ENCODE data around the gene PSMD4.

DNA sequence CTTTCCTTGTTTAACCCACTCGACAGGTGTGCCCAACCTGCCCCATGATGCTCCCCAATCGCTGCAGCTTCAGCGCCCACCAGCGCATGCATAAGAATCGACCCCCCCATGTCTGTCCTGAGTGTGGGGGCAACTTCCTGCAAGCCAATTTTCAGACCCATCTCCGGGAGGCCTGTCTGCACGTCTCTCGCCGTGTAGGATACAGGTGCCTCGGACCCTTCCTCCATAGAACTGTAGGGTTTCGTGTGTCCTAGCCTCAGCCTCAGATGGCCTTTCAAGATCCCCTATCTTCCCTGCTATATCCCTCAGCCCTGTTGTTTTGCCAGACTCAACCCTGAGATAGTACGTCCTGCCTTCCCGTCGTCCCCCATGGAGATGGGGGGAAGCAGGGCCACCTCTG, 34.0 kb downstream of the PSMD4 start:
- TF ChIP-seq ZNF274 (IDR thresholded peaks at IDR 0.05; ENCODE audit: low read length) (no peak), ZNF274 (tag by site-specific recombination; IDR thresholded peaks at IDR 0.05; ENCODE audit: borderline replicate concordance) (no peak), SP2 (tag by site-specific recombination; IDR thresholded peaks at IDR 0.05) (no peak), YY1 (tag by site-specific recombination; IDR thresholded peaks at IDR 0.05) (no peak), ZNF24 (tag by site-specific recombination; IDR thresholded peaks at IDR 0.05) (no peak), ZNF394 (tag by site-specific recombination; IDR thresholded peaks at IDR 0.05; ENCODE audit: borderline replicate concordance) (no peak)
- TF ChIP-seq, protein P1, sequence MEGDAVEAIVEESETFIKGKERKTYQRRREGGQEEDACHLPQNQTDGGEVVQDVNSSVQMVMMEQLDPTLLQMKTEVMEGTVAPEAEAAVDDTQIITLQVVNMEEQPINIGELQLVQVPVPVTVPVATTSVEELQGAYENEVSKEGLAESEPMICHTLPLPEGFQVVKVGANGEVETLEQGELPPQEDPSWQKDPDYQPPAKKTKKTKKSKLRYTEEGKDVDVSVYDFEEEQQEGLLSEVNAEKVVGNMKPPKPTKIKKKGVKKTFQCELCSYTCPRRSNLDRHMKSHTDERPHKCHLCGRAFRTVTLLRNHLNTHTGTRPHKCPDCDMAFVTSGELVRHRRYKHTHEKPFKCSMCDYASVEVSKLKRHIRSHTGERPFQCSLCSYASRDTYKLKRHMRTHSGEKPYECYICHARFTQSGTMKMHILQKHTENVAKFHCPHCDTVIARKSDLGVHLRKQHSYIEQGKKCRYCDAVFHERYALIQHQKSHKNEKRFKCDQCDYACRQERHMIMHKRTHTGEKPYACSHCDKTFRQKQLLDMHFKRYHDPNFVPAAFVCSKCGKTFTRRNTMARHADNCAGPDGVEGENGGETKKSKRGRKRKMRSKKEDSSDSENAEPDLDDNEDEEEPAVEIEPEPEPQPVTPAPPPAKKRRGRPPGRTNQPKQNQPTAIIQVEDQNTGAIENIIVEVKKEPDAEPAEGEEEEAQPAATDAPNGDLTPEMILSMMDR (tag by site-specific recombination; IDR thresholded peaks at IDR 0.05) = no peak

Data from HEK293 (cell line).